GM21447 (cell line): ENCODE results near the gene ZNF490.

Experiments used
- ATAC-seq: cut with Tn5 transposase; IDR thresholded peaks from one replicate; pipeline ENCODE4 v1.9.1; 2021; ENCODE audit not compliant: unreplicated experiment

Gene ZNF490

DNA sequence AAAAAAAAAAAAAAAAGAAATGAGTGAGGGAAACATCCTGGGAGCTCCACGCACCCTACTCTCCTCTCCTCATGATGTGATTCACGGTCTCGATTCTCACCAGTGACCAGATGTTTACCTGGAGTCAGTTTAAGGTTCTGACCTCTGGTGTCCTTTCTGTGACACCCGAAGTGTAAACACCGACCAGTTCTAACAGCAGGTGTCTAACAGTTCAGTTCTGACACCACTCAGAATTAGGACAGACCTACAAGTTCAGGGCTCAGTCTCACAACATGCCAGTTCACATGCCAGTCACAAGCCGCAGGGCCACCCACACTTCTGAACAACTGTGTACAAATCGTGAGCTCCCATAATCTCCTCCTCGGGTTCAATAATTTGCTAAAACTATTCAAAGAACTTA, 65.3 kb downstream of the ZNF490 start:
- no peak for ATAC-seq

DNA sequence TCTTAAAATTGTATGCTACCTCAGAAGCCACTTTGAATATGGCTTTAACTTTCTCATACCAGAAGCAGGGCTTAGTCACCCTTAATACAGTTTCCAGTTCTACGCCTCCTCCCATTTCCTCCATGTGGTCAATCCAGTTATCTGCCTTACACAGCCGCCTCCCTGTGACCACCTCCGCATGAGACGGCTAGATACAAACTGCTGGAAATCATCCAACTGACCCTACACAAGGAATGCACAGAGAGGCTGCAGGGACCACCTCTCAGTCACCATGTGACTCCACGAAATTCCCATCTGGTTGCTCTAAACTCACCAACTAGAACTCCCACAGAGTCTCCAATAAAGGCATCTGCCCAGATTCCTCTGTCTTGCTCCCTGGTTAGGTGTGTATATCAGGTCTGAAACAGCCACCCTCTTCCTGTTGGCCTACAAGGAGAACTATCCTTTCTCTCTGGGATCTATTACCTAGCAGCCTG, 66.2 kb downstream of the ZNF490 start:
- ATAC-seq, result no peak

DNA sequence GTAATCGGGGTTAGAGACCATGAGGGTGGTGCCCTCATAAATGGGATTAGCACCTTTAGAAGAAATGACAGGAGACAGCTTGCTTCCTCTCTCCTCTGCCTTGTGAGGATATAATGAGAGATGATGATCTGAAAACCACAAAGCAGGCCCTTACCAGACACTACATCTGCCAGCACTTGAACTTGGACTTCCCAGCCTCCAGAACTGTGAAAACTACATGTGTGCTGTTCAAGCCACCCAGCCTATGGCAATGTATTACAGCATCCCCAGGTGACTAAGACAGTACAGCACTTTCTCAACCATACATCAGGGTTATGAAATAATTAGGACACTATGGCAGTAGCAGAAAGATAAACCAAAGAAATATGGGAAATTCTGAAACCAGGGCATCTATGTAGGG, 66.8 kb downstream of the ZNF490 start:
- no peak for ATAC-seq
